Posterior vena cava (tissue), 2 donors: Measurements from ENCODE around the gene EXOC2. TPM values are rescaled to one million over a fixed set of nuclear protein-coding genes. Genes with fewer than 3 reads are reported as not detected.

ENCODE experiments used
- DNase-seq: peaks from one replicate; pipeline ENCODE4 v3.0.0-alpha.2; 2020; ENCODE audit warnings: low spot score
- intact Hi-C, 2 donors: fragments of 100-400 bp; cut with DNase I; formaldehyde crosslinking; loops; one replicate each; pipeline versions ENCODE4 v1.14.1 to v1.14.2; 2022 to 2023
- total RNA-seq, 2 donors: library from RNA; stranded (reverse); fragmentation: NEBNext Ultra II Directional; extraction: Animal tissue kit (Norgen Biotek cat#: 25700); gene quantifications; one replicate each; pipeline ENCODE4 v1.2.1, GENCODE V29; 2021
- donor health status: DM: yes; HTN: yes; CAD: no.
- donor health status: DM: yes; HTN: yes; CAD: no.

Gene EXOC2
- total RNA-seq, 2 donors from 2014 or later, result 16.7 to 20.5 TPM

DNA sequence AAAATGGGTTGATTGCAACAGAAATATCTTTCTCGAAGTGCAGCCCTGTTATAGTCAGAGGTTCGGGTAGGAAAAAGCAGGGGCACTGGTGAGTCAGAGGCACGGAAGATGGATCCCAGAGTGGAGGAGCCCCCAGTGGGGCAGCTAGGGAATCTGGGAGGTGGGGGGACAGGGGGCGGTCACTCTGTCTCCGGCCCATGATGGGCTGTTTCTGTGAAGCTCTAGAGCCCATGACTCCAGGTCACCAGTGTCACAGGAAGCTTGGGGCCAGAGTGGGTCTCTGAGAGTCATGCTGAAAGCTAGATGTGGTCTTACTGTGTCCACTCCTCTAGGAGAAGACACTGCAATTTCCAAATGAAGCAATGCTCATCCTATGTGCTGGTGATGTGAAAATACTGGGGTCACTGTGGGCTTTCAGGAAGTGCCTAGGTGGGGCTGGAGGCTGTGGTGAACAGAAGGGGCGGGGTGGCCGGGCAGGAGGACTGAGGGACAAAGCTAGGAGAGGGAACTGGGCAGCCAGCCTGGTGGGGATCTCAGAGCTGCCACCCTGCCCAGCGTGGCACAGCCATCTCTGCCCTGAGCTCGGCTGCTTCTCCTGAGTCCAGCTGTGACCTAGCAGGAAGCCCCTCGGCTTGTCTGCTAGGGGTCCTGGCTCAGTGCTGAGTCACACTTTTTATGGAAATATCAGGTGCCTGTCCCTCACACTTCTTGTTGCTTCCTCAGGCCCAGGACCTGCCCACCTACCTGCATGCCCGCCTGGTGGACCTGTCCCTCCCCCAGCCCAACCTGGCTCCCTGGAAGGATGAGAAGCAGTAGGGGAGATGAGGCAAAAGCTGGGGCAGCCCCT, 247.1 kb downstream of the EXOC2 start:
- no peak for DNase-seq
- intact Hi-C loops, result no loop called here

DNA sequence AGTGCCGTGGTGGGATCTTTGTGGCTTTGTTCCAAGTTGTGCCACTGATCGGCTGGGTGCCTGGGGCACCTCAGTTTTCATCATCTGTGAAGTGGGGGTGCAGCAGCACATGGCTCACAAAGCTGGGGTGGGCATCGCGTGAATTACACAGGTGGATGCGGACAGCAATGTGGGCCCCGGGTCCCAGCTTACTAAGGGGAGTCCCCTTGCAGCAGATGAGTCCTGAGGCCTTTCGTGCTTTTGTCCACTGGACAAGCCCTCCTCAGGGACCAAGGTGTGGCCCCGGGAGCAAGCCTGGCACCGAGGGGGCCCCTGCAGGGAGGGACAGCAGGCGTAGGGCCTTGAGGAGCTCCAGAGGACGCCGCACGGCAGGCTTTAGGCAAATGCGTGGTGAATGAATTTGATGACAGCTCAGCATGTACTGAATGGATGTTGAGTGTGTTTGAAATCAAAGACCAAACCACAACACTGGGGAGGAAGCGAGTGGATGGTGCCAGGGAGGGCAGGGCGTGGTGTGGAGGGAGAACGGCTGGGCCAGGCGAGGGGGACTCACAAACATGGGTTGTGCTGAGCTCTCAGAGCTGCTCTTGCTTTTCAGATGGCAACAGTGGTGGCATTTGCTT, 248.2 kb downstream of the EXOC2 start:
- DNase-seq, result no peak
- intact Hi-C loops, result no loop called here

DNA sequence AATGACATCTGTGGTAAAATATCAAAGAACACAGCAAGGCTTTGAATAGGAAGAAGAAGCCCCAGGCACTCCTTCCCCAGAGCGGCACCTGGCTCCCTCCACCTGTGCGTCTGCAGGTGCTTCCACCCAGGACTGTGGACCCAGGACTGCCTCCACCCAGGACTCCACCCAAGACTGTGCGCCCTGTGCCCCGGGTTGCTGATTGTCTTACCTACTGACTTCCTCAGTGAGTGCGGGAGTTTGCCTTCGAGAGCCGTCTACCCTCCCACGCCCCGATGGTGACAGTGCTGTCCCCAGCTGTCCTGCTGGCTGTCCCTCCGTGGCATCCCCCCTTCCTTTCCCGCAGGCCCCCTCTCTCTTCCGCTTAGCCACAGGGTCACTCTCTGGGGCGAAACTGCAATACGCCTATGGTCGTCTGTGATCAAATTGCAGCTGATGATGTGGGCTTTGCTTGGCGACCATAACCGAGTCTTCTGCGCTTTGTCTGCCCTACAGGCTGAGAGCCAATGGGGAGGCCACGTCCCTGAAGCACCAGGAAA, 249.2 kb downstream of the EXOC2 start:
- no peak for DNase-seq
- intact Hi-C loops, result no loop called here

DNA sequence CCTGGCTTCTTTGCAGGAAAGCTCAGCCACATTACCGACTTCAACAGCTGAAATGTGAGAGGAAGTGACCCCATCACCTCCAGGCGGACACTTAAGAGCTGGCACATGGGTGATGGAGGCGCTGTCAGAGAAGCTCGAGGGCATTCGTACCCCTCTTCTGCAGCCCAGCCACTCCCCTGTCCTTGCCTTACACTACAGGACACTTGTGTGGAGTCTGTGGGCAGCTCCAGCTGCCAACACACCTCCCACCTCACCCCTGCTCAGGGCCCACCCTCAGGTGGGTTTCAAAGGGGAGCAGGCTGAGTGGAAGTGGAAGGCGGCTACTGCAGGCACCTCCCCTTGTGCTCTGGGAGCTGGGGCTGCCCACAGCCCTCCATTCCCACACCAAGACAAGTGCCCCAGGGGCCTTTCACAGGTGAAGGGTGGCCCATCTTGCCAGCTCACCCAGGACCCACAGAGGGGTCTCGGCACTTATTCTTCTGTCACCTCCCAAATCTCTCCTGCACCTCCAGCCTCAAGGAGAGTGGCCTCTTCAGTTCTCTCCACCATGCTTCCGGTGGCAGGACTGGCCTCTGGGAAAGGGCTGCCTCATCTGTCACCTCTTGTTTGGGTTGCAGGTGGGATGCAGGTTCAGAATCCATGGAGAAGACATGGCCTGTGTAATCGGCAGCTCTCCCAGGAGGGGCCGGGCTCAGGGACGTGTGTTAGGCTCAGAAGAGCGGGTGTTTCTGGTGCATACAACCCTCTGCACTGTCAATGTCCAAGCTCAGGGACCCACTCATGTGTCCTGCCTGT, 251.6 kb downstream of the EXOC2 start:
- no peak for DNase-seq
- intact Hi-C loops, result no loop called here

DNA sequence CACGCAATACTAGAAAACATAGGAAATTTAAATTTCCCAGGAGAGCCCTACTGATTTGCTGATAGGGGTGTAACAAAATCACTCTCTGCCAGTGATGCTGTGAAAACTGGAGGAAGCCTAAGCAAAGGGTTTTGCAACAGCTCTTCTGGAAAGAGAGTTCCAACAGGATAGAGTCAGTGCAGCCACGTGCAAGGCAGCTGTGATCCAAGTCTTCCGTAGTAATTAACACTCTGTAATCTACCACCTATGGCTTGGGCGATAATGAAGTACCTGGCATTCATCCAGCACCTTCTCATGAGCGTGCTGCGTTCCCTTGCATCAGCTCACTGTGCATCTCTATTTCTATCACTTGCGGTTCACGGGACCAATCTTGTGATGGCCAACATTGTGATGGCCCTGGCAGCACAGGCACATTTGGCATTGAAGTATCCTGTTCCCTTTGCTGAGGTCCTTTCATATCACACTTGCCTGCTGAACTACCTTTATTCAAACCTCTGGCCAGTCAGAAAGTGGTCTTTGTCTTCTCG, 253.2 kb downstream of the EXOC2 start:
- peak; percentile 62 for DNase-seq
- intact Hi-C loops, result no loop called here

DNA sequence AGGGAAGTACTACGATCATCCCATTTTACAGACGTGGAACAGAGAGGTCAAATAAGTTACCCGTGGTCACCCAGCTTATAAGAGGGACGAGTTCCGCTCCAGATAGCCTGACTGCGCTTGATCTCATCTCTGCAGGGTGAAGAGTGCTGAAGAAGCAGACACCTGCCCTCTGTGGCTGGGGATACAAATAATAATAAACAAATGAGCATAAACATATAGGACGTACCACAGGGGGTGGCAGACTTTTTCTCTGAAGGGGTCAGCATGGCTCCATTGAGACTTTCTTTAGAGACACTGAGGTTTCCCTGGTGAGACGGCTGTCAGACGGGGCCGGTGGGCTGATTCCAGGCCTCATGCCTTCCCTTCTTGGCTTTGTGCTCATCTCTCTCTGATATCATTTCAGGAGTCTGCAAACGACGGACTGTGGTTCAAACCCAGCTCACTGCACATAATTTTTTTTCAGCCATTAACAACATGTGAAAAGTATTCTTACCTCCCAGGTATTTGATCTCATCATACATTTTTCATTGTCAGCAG, 254.2 kb downstream of the EXOC2 start:
- no peak for DNase-seq
- intact Hi-C loops, result no loop called here

DNA sequence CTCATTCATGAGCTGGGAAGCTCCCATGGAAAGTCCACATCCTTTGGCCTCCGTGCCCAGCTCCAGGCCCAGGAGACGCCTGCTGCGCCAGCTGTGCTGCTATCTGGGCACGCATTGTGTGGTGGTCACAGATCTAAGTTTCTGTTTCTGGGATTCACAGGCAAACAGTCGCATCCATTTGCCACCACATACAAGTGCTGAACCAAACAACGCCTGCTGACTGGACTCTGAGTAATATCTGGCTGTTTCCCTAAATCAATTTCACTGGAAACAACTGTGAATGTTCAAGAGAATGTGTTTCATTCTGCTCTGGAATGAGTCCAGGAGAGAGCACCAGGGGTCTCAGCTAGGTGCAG, 255.9 kb downstream of the EXOC2 start:
- intact Hi-C loops, result no loop called here
- DNase-seq, result no peak

DNA sequence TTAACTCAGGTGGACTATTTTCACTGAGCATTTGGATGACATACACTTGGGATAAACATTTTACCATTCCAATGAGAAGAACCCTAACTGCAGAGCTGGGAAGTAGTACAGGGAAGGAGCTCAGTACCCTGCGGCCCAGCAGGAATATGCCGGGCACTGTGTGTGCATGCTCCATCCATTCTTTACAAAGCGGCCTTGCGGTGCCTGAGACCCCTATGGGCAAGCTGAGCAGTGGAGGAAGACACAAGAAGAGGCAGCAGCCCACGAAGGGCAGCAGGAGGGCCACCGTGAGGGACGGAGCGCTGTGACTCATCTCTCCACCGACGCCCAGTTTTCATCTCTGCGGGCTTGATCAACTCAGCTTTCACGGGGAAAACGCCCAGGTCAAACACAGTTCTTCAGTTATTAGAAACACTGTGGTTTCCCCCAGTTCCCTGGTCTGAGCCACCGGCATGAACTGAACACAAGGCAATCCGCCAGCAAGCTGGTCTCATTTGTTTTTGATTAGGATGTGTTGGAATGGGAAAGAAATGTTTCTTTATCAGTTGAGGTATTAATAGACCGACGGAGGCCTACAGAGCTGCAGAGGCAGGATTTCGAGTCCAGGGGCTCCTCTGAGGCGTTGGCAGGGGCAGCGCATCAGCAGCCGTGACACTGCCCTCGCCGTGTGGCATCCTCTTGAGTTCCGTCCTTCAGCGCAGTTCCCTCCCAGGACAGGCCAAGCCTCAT, 256.5 kb downstream of the EXOC2 start:
- intact Hi-C loops, result no loop called here
- peak; percentile 73 for DNase-seq

DNA sequence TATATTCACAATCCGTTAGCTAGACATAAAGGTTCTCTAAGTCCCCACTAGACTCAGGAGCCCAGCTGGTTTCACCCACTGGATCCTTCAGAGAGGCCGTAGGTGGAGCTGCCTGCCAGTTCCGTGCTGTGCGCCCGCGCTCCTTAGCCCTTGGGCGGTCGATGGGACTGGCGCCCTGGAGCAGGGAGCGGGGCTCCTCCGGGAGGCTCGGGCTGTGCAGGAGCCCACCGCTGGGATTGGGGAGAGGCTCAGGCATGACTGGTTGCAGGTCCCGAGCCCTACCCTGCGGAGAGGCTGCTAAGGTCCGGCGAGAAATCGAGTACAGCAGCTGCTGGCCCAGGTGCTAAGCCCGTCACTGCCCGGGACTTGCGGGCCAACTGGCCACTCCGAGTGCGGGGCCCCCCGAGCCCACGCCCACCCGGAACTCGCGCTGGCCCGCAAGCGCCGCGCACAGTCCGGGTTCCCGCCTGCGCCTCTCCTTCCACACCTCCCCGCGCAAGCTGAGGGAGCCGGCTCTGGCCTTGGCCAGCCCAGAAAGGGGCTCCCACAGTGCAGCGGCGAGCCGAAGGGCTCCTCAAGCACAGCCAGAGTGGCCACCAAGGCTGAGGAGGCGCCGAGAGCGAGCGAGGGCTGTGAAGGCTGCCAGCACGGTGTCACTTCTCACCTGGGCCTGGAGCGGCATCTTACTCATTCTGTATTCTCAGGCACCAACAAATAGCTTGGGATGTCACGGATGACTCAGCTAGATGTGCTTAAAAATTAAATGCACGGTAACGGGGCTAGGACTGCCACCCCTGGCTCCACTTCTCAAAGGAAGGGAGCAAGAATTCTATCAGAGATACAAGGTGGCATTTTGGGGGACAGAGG, 257.3 kb downstream of the EXOC2 start:
- DNase-seq, result peak; percentile 74
- intact Hi-C loops, result no loop called here

Other genes with a start within 250 kb of the EXOC2 start
- gene HUS1B, start 36.0 kb downstream of the EXOC2 start, total RNA-seq, result 1 to 10 TPM; 1.2 to 1.6 TPM